Inferior parietal cortex (tissue), 1 donor: Measurements from ENCODE around the gene KCNT1.
A peak's percentile ranks its signal among the peaks of the same experiment; 100 is the strongest.
"Not testable (repeated sequence)": the region's sequence is repeated elsewhere in the genome, so short reads cannot be mapped to it uniquely, and the experiment has no call there.

Experiments
- DNase-seq: peaks from one replicate; pipeline ENCODE4 v3.0.0-alpha.2; 2016; ENCODE audit errors: extremely low spot score

KCNT1 gene

DNA sequence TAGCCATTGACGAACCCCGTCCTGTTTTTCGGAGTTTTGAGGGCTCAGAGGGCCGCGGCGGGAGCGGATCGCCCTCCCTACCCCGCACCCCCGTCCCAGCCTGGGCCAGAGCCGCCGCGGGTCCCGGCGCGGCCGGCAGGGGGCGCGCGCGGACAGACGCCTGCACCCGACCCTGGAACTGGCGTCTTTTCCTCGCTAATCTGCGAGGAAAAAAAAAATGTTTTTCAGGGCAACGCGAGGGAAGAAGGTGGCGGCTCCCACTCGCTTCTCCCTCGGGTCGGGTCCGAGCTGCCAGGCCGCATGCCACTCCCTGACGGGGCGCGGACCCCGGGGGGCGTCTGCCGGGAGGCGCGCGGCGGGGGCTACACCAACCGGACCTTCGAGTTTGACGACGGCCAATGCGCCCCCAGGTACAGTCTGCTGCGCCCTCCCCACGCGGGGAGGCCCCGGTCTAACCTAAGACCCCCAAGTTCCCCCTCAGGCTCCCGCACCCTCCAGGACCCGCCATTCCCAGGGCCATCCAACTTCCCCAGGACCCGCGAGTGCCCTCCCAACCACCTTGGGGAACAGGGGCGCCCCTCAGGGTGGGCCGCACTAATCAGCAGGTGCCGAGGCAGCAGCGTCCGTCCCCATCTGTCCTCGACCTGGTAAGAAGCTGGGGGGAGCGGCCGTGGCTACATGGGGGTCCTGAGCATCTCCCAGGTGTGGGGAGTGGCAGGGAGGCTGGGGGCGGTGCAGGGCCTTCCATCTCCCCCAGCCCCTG lies at the start of gene KCNT1:
Gene KCNT1, plus strand, starts transcription at position 227 of the 763 bp plus-strand sequence. Its CDS starts 74 bp downstream, at position 301.
- peak; percentile 51 for DNase-seq

DNA sequence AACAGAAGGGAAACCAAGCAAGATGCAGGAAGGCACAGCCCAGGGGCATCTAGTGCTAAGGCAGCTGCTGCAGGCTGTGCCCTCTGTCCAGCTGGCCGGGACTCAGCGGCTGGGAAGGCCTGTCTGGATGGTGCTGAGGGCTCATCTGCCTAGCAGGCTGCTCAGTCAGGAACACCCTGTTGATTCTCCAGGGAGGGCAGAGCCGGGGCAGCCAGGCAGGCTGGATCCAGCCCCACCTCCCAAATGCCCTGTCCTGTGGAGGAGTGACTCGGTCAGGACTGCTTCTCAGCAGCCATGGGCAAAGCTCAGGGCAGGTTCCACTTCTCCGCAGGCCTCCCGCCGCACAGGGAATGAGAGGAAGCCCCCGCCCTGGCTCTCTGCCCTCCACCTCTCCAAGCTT lies 46.7 kb upstream of the KCNT1 start:
- no peak for DNase-seq

DNA sequence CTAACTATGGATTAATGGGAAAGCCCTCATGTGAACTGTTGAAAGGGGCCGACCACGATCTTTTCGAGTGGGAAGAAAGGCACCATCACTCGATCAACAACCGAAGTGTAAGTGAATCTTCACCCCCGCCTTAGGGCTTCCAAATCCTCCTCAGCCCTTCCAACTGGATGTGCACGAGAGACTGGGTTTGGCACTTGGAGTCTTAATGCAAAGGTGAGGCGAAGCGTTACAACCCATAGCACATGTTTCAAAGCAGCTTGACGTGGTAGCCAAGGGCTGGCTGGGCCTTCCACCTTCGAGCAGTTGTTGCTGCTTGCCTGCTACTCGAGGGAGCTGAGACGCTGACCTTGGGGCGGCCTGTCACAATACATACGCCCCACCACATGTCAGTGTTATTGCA lies 44.6 kb upstream of the KCNT1 start:
- no peak for DNase-seq

DNA sequence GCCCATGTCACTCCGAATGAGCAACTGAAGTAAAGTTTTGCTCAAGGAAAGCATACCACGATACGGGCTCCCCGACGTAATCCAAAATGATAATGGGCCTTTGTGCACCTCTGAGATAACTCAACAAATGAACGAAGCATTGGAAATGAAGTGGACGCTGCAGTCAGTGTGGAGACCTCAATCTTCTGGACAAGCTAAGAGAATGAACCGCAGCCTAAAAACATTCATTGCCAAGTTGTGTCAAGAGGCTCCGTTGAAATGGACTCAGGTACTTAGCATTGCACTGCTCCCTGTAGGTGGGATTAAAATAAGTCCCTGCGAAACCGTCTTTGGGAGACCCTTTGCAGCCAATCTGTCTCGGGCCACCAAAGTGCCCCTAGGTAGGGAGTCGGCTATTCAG lies 42.7 kb upstream of the KCNT1 start:
- DNase-seq: no peak

DNA sequence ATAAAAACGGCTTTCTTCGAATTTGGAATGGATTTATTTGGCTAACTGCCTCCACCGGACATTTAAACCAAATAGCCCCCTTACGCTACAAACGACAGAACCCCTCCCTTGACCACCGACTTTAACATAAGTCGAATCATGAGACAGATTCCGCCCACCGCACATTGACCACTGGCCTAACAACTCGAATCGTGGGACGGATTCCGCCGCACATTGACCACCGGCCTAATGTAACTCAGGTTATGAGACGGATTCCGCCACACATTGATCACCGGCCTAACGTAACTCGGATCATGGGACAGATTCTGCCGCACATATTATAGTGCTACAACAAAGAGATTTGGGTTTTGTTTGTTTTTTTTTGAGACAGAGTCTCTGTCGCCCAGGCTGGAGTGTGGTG lies 41.6 kb upstream of the KCNT1 start:
- DNase-seq: no peak

DNA sequence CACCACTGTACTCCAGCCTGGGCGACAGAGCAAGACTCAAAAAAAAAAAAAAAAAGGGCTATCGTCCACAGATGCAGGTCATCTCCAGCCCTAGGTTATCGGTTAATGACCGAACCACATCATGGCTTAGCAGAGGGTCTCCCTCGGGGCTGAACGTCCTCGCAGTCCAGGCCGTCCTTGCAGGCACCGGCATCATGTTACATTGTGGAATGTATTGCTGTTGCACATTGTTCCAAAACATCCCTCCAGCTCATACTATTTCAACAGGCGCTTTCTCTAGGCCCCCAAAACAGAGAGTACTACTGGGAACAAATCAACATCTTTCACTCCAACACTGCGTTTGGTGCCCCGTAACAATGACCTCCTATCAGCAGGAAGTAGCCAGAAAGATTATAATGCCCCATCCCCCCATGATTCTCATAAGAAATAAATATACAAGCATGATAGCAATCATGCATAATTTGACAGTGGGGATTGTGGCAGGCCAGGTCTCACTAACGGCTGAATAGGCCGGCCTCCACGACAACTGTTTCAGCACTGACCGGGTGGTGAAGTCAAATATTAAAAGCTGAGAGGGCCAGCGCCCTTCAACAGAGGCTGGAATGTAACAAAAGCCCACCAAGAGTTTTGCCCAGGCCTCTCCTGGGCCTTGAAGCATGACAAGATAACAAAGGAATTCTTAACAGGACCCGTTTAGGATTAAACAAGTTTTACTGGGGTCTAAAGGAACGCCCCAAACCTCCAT lies 40.0 kb upstream of the KCNT1 start:
- no peak for DNase-seq

DNA sequence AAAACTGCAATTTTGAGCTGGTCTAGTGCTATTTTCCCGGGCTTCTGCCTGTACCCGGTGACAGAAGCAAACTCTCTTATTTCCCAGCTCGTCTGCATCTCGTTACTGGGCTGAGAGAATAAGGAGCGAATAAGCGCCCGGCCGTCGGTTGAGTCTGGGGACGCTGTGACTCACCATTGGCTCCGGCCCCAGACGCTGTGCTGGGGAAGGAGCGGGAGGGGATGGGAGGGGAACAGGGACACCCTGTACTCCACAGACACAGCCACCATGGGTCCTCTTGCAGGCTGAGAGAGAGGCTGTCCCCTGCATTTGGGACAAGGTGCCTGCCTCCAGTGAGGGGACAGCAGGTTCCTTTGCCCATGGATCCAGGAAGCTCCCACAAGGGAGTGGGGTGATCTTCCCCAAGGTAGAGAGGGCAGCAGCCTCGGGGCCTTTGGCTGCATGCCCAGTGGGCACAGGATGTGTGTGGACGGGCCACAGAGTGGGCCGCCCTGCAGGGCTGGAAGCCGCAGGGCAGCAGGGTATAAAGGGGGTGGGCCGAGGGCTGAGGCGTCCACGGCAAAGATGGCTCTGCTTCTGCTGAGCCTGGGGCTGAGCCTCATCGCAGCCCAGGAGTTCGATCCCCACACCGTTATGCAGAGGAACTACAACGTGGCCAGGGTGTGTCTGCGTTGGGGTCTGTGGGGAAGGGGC lies 39.1 kb upstream of the KCNT1 start, which contains the start of gene LCN9:
Gene LCN9, plus strand, starts transcription at position 552 of the 693 bp plus-strand sequence. Its CDS starts 13 bp downstream, at position 565.
- peak; percentile 11 for DNase-seq

DNA sequence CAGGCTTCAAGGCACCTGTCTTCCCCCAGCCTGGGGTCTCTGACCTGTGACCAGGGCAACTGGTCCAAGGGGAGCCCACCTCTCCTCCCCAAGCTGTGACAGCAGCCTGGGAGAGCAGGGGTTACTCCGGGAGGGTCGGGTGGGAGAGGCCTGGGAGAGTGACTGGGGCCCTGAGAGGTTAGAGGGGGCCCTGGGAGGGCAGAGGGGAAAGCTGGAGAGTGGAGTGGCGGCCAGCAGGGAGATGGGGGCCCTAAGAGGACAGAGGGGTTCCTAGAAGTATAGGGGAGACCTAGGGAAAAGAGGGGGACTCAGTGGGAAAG lies 38.6 kb upstream of the KCNT1 start:
- DNase-seq: no peak

DNA sequence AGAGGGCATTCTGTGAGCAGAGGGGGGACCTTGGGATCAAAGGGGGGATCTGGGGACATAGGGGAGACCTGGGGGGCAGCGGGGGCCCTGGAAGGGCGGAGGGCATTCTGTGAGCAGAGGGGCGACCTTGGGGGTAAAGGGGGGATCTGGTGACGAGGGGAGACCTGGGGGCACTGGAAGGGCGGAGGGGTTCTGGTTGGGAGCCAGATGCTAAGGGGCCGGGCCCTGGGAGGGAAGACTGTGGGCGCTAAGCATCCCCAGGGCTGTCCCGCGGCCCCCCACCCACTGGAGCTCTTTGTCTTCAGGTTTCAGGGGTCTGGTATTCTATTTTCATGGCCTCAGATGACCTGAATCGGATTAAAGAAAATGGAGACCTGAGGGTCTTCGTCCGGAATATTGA lies 38.1 kb upstream of the KCNT1 start:
- DNase-seq: no peak

DNA sequence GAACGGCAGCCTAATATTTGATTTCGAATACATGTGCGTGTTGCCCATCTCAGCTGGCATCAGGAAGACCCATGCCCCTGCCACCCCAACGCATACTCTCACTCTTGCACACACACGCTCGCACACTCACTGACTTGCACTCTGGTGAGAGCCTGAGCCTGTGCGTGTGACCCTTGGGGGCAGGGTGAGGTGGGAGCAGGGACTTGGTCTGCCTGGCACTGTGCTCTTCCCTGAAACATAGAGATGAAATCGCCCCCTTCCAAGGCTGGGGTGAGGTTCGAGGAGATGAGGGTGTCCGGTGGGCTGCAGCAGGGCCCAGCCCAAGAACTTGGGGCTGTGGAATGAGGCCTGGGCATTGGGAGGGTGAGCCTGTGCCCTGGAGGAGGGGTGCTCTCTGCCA lies 37.7 kb upstream of the KCNT1 start:
- no peak for DNase-seq

DNA sequence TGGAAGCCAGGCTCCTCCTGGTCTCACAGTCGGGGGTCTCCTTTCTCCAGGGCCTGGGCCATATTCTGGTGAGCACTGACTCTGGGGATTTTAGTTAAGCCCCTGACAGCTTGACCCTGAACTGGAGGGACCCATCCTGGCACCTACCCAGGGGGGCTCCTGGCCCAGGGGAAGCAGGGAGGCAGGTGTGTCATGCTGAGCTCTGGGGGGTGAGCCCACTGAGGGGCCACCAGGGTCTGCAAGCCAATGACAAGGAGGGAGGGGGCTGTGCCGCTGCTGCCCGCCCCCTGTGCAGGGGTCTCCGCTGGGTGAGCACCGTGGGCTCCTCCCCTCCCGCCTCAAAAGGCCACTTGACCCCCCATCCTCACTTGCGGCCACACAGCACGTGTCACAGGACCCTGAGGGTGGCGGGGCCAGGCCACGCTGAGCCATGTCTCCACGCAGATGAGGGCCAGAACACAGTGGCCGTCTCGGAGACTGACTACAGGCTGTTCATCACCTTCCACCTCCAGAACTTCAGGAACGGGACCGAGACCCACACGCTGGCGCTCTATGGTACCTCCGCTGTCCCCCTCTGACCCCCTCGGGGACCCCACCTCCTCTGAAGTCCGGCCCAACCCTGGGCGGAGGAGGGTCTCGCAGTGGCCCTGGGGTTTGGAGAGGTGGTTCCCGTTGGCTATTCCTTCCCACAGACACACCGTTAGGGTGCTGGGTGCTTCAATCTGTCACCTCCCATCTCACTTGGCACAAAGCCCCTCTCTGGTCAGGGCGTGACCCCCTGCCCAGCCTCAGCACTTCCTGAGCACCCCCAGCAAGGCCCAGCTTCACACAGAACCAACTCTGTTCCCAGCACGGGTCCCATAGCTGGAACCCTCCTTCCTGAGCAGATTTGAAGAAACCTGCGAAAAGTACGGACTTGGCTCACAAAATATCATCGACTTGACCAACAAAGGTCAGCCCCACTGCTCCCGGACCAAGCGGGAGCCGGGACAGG lies 36.9 kb upstream of the KCNT1 start:
- DNase-seq: no peak

DNA sequence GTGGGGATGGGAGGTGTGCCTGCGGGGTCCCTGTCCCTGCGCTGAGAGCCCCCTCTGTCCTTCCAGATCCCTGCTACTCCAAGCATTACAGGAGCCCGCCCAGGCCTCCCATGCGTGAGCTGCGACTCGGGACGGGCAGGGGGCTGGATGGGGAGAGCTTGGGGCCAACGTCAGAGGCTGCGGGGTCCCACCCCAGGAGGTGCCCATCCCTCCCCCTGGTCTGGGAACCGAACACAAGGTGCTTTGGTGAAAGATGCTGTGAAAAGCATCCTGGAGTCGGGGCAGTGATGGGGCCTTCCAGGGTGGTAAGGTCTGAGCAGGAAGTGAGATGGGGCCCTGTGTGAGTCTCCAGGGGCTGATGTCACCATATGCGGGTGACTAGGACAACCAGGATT lies 36.2 kb upstream of the KCNT1 start:
- no peak for DNase-seq

DNA sequence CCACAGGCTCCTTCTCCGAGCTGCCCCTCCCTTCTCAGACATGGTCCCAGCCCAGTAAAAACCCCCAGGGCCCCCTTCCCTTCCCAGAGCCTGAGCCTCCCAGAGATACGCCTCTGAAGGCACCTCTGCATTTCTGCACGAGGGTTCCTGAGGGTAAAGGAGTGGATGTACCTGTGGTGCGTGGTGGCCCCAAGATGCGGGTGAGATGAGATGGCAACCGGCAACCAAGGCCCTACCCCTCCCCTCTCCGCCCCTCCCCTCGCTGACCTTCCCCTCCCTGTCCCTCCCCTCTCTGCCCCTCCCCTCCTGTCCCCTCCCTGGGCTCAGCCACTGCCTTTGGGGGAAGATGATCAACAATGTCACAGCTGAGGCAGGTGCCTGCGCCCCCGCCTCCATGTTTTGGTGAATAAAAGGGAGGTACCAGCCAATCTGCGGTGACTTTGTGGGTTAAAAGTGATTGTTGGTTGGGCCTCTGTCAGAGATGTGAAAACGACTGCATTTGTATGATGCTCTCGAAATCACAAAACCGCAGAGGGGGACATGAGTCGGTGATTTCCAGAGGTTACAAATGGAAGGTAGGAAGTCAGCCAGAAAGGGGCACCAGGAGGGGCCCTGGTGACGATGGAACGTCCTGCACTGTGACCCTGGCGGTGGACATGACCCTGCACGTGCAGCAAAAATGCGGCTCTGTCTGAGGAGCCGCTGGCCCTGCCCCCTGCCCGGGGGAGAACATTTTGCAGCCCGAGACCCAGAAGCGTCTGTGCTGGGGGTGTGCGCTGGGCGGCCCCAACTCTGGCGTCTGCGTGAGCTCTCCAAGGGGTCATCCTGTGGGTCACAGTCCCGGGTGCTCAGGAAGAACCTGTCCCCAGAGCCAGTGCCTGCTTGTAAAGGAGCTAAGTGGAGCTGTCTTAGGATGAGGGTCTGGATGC lies 35.2 kb upstream of the KCNT1 start:
- no peak for DNase-seq

DNA sequence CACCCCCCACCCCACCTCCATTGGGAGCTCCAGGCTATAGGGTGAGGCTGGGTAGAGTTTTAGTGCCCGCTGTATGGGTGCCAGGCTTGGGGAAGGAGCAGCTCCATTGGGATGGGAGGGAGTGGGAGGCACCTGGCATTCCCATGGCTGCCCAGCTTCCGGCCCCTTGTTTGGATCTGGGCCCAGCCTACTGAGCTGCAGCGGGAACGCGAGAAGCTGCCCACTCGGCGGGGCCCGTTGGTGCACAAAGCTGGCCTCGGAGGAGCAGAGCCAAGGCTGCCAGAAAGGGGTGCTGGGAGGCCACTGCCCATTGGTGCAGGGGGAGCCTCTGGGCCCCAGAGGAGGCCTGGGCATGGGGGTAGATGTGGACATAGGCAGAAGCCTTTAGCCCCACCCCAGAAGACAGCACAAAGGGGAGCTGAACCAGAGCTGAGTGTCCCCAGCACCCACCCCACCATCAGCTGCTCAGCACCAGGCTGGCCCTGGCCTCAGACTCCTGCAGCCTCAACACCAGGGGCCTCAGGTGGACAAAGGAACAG lies 34.5 kb upstream of the KCNT1 start:
- DNase-seq: peak; percentile 6

DNA sequence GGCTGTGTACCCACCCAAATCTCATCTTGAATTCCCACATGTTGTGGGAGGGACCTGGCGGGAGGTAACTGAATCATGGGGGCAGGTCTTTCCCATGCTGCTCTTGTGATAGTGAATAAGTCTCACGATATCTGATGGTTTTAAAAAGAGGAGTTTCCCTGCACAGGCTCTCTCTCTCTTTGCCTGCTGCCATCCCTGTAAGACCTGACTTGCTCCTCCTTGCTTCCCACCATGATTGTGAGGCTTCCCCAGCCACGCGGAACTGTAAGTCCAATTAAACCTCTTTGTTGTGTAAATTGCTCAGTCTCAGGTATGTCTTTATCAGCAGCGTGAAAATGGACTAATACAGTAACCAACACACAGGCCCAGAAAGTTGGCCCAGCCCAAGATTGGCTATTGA lies 33.0 kb upstream of the KCNT1 start:
- DNase-seq: not testable (repeated sequence)

DNA sequence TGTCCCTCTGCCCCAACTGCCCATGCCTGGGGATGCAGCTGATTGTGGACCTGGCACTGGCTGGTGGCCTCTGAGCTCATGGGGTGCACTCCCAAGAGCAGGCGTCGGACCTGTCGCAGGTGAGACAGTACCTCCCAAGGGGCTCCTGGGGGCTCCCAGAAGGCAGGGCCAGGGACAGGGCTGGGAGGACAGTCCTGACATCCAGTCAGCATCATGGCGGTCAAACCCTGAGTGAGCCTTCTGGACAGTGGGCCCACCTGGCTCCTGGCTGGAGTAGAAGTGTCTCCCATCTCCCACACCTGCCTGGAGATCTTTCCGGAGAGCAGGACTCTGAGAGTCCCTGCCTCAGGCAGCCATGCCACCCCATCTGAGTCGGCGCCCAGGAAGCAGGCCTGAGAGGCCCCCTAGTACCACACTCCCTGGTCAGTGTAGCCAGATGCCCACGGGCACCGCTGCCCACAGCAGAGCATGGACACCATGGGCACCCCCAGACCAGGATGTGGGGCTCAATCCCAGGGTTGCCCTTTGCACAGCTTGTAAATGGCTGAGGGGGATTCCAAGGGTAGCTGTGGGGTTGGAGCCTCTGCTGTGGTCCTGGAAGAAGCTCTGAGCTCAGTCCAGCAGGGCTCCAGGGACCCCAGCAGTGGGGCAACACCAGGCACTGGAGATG lies 32.2 kb upstream of the KCNT1 start:
- no peak for DNase-seq

DNA sequence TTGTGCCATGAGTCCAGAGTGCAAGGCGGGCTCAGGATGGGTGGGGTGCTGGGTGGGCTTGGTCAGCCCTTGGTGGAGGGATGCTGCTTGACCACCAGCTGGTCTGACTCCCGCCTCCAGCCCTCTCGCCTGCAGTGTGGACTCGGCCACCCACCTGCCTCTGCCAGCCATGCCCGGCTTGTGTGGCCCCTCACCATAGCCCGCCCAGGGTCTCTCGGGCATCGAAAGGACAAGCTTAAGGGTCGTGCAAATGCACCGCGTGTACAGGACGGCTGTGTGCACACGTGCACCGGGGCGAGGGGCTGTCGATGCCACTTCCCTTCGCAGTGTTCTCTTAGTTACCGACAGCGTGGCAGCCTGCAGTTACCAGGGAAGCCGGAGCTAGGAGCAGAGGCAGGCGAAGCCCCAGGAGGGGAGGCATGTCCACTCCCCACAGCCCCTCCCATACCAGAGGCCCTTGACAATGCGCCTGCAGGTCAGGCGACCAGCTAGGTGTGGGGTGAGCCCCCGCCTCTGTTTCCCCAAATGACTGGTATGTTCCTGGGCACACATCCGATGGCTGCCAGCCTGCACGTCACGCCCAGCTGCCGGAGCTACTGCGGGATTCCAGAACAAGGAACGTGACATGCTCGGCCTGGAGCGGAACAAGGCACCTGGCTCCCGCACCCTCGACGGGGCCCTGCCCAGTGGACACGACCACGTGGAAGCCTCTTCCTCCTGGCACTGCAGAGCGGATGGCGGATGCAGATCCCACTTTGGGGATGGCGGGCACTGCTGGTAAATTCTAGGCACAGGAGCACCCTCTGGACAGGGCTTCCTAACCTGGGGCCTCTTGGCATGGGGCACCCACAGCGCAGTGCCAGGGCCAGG lies 31.0 kb upstream of the KCNT1 start:
- DNase-seq: no peak

DNA sequence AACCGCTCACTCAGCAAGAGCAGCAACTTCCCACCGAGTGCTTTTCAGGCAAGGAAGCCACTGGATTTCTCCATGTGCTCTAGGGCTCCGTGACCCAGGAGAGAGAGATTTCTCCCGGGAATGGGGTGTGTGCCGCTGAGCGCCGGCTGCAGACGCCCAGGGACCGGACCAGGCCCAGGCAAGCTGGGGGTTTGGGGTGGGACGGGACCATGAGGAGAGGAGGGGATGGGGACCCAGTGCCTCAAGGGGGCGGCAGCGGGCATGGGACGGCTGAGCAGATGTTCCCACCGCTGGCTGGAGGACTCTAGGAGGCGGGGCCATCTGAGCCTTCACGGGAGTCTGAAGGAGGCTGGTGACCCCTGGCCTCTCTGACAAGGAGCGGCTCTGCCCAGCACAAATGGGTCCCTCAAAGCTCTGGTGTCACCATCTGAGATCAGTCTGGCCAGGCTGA lies 30.4 kb upstream of the KCNT1 start:
- DNase-seq: no peak
